Measurements from ENCODE around the gene CALML5. TPM values are rescaled to one million over a fixed set of nuclear protein-coding genes. Genes with fewer than 3 reads are reported as not detected.
A peak's percentile ranks its signal among the peaks of the same experiment; 100 is the strongest.

The CALML5 gene
- total and polyA plus RNA-seq, 9 of the 15 experiments (the other 6 are each of a cell fraction or from before 2014, with no cell fraction given), result not detected

GRCh38 chr10:5461914-5462840, 37.2 kb downstream of the CALML5 start (continued):
- TF ChIP-seq ZFP91 (CRISPR knock-in tag; IDR thresholded peaks at IDR 0.05) (no peak), ZSCAN32 (CRISPR knock-in tag; IDR thresholded peaks at IDR 0.05) (peak; percentile 1; the same call in 1 of the 2 replicates), ZBTB26 (CRISPR knock-in tag; IDR thresholded peaks at IDR 0.05) (no peak), TBL1XR1 (IDR thresholded peaks at IDR 0.05; ENCODE audit: low read length in 2 of 2) (peak in 1 of 2 experiments; percentile 91; a peak in 2 of 4 replicates), ESRRA (IDR thresholded peaks at IDR 0.05; ENCODE audit: borderline replicate concordance, low read depth) (peak; percentile 38), ZNF589 (CRISPR knock-in tag; IDR thresholded peaks at IDR 0.05; ENCODE audit: low read depth) (peak; percentile 92), HDAC6 (IDR thresholded peaks at IDR 0.05; ENCODE audit: low read depth, low read length) (no peak), MECOM (CRISPR knock-in tag; IDR thresholded peaks at IDR 0.05) (peak; percentile 92), ZNF511 (CRISPR knock-in tag; IDR thresholded peaks at IDR 0.05) (no peak), PHTF2 (CRISPR knock-in tag; IDR thresholded peaks at IDR 0.05) (0 out of 2 replicates have a peak, but pooled peaks have one; percentile 15), ZBTB5 (IDR thresholded peaks at IDR 0.05) (peak; percentile 59; the same call in 1 of the 2 replicates), CTBP1 (IDR thresholded peaks at IDR 0.05; ENCODE audit: borderline replicate concordance) (peak; percentile 84), RAD21 (CRISPR knock-in tag; conservative IDR thresholded peaks at IDR 0.05 in 1 of 2, IDR thresholded peaks at IDR 0.05 in 1 of 2) (peak in 1 of 2 experiments; percentile 24; a peak in 2 of 4 replicates), FOXA3 (CRISPR knock-in tag; conservative IDR thresholded peaks at IDR 0.05 in 1 of 2, IDR thresholded peaks at IDR 0.05 in 1 of 2) (peak; percentile 26 to 49; a peak in 2 of 4 replicates), CBX1 (IDR thresholded peaks at IDR 0.05; ENCODE audit: low read depth) (no peak)
- TF ChIP-seq, protein P1, sequence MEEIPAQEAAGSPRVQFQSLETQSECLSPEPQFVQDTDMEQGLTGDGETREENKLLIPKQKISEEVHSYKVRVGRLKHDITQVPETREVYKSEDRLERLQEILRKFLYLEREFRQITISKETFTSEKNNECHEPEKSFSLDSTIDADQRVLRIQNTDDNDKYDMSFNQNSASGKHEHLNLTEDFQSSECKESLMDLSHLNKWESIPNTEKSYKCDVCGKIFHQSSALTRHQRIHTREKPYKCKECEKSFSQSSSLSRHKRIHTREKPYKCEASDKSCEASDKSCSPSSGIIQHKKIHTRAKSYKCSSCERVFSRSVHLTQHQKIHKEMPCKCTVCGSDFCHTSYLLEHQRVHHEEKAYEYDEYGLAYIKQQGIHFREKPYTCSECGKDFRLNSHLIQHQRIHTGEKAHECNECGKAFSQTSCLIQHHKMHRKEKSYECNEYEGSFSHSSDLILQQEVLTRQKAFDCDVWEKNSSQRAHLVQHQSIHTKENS (CRISPR knock-in tag; IDR thresholded peaks at IDR 0.05), result 0 out of 2 replicates have a peak, but pooled peaks have one; percentile 7
